Body of pancreas (tissue), 4 donors: ENCODE measurements around the gene OGFR.

Experiments
- POLR2A ChIP-seq, 3 donors: fragments of 450-650 bp; IDR thresholded peaks; one replicate each; pipeline ENCODE4 v1.6.1; 2016; ENCODE audit warnings: antibody characterized with exemption in 3 of 3, mild to moderate bottlenecking in 2 of 3
- TF ChIP-seq, protein P1 (sequence below), 7 experiments: fragments of 450-650 bp in 4 of 7; fragments of 200-600 bp in 3 of 7; sonication (generic) in 3 of 7; IDR thresholded peaks; one replicate each; pipeline ENCODE4 v1.5.1; 2016 to 2019; ENCODE audit warnings: antibody characterized with exemption in 7 of 7

- TF ChIP-seq, protein P1, sequence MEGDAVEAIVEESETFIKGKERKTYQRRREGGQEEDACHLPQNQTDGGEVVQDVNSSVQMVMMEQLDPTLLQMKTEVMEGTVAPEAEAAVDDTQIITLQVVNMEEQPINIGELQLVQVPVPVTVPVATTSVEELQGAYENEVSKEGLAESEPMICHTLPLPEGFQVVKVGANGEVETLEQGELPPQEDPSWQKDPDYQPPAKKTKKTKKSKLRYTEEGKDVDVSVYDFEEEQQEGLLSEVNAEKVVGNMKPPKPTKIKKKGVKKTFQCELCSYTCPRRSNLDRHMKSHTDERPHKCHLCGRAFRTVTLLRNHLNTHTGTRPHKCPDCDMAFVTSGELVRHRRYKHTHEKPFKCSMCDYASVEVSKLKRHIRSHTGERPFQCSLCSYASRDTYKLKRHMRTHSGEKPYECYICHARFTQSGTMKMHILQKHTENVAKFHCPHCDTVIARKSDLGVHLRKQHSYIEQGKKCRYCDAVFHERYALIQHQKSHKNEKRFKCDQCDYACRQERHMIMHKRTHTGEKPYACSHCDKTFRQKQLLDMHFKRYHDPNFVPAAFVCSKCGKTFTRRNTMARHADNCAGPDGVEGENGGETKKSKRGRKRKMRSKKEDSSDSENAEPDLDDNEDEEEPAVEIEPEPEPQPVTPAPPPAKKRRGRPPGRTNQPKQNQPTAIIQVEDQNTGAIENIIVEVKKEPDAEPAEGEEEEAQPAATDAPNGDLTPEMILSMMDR (IDR thresholded peaks at IDR 0.05): no peak
- peak in 2 of 3 donors; percentile 55 to 58 for TF ChIP-seq POLR2A (IDR thresholded peaks at IDR 0.05)
Observed at GRCh38 chr20:62772990-62773844, 31.4 kb upstream of the OGFR start.
